ENCODE results near the gene ACOXL.

GRCh38 chr2:110840508-110840907, 108.1 kb downstream of the ACOXL start:
- TF ChIP-seq POLR2A (IDR thresholded peaks at IDR 0.05; ENCODE audit: low read length) (no peak), GATA1 (IDR thresholded peaks at IDR 0.05; ENCODE audit: low read depth, low read length) (no peak)

Measured in erythroblast (primary cell).